Common myeloid progenitor, CD34-positive (primary cell): Measurements from ENCODE around the gene TEX29.

Experiments
- CTCF ChIA-PET: fragments of 350-600 bp; sonication (Branson Sonifier 250); formaldehyde crosslinking; loops from one replicate; lab custom pipeline; 2021; ENCODE audit warnings: antibody characterized with exemption; lab: Charles Lee
- POLR2A ChIA-PET: fragments of 350-600 bp; sonication (Branson Sonifier 250); formaldehyde crosslinking; loops from one replicate; lab custom pipeline; 2021; ENCODE audit warnings: antibody characterized with exemption; lab: Charles Lee
- DNase-seq, 3 donors: peaks; one replicate each; pipeline versions ENCODE4 v3.0.0 to v3.0.0-alpha.2; 2013
- H3K27ac ChIP-seq, 2 experiments: 1 replicate in 1 of 2; 2 replicates in 1 of 2; pipeline ENCODE4 v1.7.0; 2013; ENCODE audit warnings: inconsistent platforms in 2 of 2, low read length in 2 of 2, mild to moderate bottlenecking in 2 of 2, low read depth in 1 of 2, moderate library complexity in 1 of 2; ENCODE audit not compliant: severe bottlenecking in 2 of 2, insufficient read depth in 1 of 2, poor library complexity in 1 of 2
- H3K27me3 ChIP-seq, 5 experiments: replicated peaks in 2 of 5; 1 replicate in 3 of 5; 2 replicates in 2 of 5; pipeline versions ENCODE4 v1.6.1 to v1.7.0; 2013; ENCODE audit warnings: low read length in 4 of 5, mild to moderate bottlenecking in 2 of 5, moderate library complexity in 2 of 5, inconsistent platforms in 1 of 5; ENCODE audit not compliant: insufficient read depth in 5 of 5, control insufficient read depth in 4 of 5
- H3K36me3 ChIP-seq, 4 experiments: 1 replicate in 2 of 4; 2 replicates in 2 of 4; pipeline versions ENCODE4 v1.6.1 to v1.7.0; 2013; ENCODE audit warnings: low read length in 3 of 4, control low read depth in 1 of 4, mild to moderate bottlenecking in 1 of 4; ENCODE audit not compliant: control insufficient read depth in 4 of 4, insufficient read depth in 4 of 4
- H3K4me1 ChIP-seq, 4 experiments: 1 replicate in 3 of 4; 2 replicates in 1 of 4; pipeline versions ENCODE4 v1.6.1 to v1.7.1; 2013; ENCODE audit warnings: low read length in 3 of 4, mild to moderate bottlenecking in 3 of 4, control low read depth in 1 of 4, inconsistent platforms in 1 of 4, moderate library complexity in 1 of 4; ENCODE audit not compliant: control insufficient read depth in 4 of 4, insufficient read depth in 4 of 4; ENCODE audit errors: control extremely low read depth in 1 of 4
- H3K4me3 ChIP-seq, 7 experiments: 1 replicate in 4 of 7; 2 replicates in 3 of 7; pipeline versions ENCODE4 v1.5.1 to v1.7.0; 2013; ENCODE audit warnings: mild to moderate bottlenecking in 7 of 7, low read length in 6 of 7, moderate library complexity in 6 of 7, inconsistent platforms in 2 of 7, low read depth in 2 of 7, control low read depth in 1 of 7; ENCODE audit not compliant: insufficient read depth in 4 of 7, control insufficient read depth in 1 of 7; ENCODE audit errors: extremely low read depth in 1 of 7
- H3K9me3 ChIP-seq, 5 experiments: 1 replicate in 4 of 5; 2 replicates in 1 of 5; pipeline versions ENCODE4 v1.6.1 to v1.7.1; 2013; ENCODE audit warnings: low read length in 4 of 5, mild to moderate bottlenecking in 2 of 5, inconsistent platforms in 1 of 5, low read depth in 1 of 5, moderate library complexity in 1 of 5; ENCODE audit not compliant: control insufficient read depth in 4 of 5, insufficient read depth in 2 of 5; ENCODE audit errors: control extremely low read depth in 1 of 5
- WGBS: methylation state at CpG from one replicate; pipeline ENCODE4 v1.1.5; 2013; ENCODE audit not compliant: insufficient coverage; 5-methylcytosine and 5-hydroxymethylcytosine counted together

Gene TEX29

DNA sequence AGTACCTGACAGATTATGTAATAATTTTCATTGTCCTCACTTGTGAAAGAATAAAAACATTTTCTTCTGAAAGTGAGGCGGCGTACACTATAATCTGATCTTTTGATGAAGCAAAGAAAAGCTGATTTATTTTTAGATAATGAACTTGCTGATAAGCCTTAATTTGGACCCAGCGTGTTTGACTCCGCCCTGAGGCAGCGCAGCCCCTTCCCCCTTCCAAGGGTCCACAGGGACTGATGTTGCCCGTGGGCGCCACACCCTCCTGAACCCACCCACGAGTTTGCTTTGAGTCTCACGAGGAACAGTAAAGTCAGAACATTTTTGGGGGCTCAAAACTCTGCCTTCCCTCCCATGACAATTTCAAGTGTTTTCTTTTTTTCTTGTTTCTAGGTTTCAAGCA lies 40.0 kb downstream of the TEX29 start:
- ChIA-PET CTCF (no interaction called here), POLR2A (no interaction called here)
- Histone ChIP-seq H3K27ac (no peak overlapping the region), H3K9me3 (no peaks in the 10 kb centered on the region), H3K4me3 (no peak overlapping the region), H3K27me3 (peaks cover 0 to 20% (median 6%) of the 10 kb centered on the region in 5 experiments), H3K4me1 (no peaks in the 10 kb centered on the region), H3K36me3 (no peaks in the 10 kb centered on the region)
- WGBS = 95% methylated on average over 5 of the region's 9 CpGs
- no peak for DNase-seq

- H3K27ac ChIP-seq = no peak overlapping the region
- POLR2A ChIA-PET = no interaction called here
- H3K27me3 ChIP-seq = peaks cover 0 to 20% (median 6%) of the 10 kb centered on the region in 5 experiments
- H3K4me1 ChIP-seq = no peaks in the 10 kb centered on the region
- CTCF ChIA-PET = no interaction called here
- H3K36me3 ChIP-seq = no peaks in the 10 kb centered on the region
- 93% methylated on average over 20 of the region's 20 CpGs for WGBS
- H3K4me3 ChIP-seq = no peak overlapping the region
- DNase-seq = no peak
- no peaks in the 10 kb centered on the region for H3K9me3 ChIP-seq
These were observed 40.8 kb downstream of the TEX29 start for GRCh38 chr13:111361046-111361872.

DNA sequence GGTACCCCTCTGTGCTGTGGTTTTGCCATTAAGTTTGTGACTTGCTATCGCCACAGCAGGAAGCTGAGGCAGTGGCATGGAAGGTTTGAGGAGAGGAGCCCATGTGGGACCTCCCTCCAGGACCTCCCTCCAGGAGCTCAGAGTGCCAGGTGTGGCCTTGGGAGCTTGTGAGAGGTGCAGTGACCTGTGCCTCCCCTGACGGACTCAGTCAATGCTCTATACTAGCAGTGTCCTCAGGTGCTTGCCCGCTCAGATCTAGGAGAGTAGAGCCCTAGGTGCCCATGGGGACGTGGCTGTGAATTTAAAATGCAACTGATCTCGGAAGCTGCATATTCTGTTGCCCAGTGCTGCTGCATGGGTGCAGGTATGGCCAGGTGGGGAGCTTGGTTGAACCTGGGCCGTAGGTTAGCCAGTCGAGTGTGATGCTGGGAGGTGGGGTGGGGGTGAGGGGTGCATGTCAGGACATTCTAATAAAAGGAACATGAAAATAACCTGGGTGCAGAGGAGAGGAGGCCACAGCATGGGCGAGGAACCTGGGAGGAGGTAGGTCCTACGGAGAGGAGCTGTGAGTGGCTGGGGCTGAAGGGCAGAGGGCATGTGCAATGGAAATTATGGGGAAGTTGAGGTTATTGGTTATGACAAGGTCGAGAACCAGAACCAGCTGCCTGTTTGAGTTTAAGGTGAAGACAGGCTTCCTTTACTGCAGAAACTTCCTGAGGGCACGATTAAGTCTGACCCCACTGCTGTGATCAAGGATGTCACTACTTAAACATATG lies 41.6 kb downstream of the TEX29 start:
- no peaks in the 10 kb centered on the region for H3K36me3 ChIP-seq
- DNase-seq = peak in 1 of 3 donors; percentile 2
- no peaks in the 10 kb centered on the region for H3K4me1 ChIP-seq
- peaks cover 0 to 20% (median under 1%) of the 10 kb centered on the region in 5 experiments for H3K27me3 ChIP-seq
- 82% methylated on average over 8 of the region's 11 CpGs for WGBS
- ChIA-PET POLR2A (no interaction called here), CTCF (no interaction called here)
- no peaks in the 10 kb centered on the region for H3K9me3 ChIP-seq
- no peak overlapping the region for H3K4me3 ChIP-seq
- no peak overlapping the region for H3K27ac ChIP-seq

DNA sequence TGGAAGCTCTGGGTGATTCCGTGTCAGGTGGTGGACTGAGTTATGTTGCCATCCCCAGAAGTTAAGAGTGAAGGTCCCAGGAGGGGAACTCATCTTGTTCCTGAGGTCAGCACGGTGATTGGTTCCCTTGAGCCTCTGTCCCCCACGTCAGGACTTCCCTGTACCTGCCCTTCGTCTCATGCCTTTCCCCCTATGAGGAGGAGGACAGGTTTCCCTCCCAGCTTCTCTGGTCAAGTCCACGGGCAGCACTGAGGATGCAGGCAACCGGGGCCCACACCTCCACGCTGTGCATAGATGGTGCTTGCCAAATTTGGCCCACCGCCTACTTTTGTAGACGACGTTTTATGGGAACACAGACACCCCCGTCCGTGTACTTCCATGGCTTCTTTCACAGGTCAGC lies 42.7 kb downstream of the TEX29 start:
- no peak overlapping the region for H3K27ac ChIP-seq
- no peak overlapping the region for H3K4me3 ChIP-seq
- no peaks in the 10 kb centered on the region for H3K9me3 ChIP-seq
- H3K36me3 ChIP-seq = no peaks in the 10 kb centered on the region
- H3K4me1 ChIP-seq = no peaks in the 10 kb centered on the region
- no peak for DNase-seq
- POLR2A ChIA-PET = no interaction called here
- WGBS = 95% methylated on average over 12 of the region's 12 CpGs
- CTCF ChIA-PET = no interaction called here
- peaks cover 0 to 18% (median 0%) of the 10 kb centered on the region in 5 experiments for H3K27me3 ChIP-seq

DNA sequence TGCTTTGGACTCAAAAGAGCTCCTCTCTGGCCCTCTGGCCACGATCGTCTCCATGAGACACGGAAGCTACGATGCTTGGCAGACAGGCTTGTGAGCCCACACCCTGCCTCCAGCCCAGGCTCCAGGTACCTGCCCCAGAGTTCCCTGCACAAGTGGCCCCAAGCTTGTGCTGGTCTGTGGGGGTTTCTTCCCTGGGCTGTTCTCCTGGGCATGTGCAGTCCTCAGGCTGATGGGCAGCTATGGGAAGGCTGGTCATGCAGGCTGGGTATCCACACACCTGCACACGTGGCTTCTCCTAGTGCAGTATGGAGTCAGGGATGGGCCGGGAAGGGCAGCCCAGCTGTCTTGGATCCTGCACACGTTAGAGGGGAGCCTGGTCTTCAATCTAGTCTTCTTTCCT lies 43.1 kb downstream of the TEX29 start:
- peaks cover 0 to 18% (median 0%) of the 10 kb centered on the region in 5 experiments for H3K27me3 ChIP-seq
- no peaks in the 10 kb centered on the region for H3K9me3 ChIP-seq
- no peaks in the 10 kb centered on the region for H3K4me1 ChIP-seq
- 98% methylated on average over 7 of the region's 7 CpGs for WGBS
- no peak overlapping the region for H3K27ac ChIP-seq
- ChIA-PET POLR2A (no interaction called here), CTCF (no interaction called here)
- H3K36me3 ChIP-seq = no peaks in the 10 kb centered on the region
- DNase-seq = no peak
- H3K4me3 ChIP-seq = no peak overlapping the region

GRCh38 chr13:111365149-111366005 lies 44.9 kb downstream of the TEX29 start:
- ChIA-PET CTCF (no interaction called here), POLR2A (no interaction called here)

More at GRCh38 chr13:111365149-111366005, 44.9 kb downstream of the TEX29 start:
- Histone ChIP-seq H3K36me3 (no peaks in the 10 kb centered on the region), H3K27ac (no peak overlapping the region), H3K9me3 (peaks cover 0 to 3% (median 0%) of the 10 kb centered on the region in 5 experiments), H3K4me1 (no peaks in the 10 kb centered on the region), H3K27me3 (peaks cover 0 to 18% (median 0%) of the 10 kb centered on the region in 5 experiments), H3K4me3 (no peak overlapping the region)
- WGBS = 88% methylated on average over 13 of the region's 17 CpGs
- no peak for DNase-seq
